Measurements from ENCODE around the gene FMNL1.

GRCh38 chr17:45277216-45277849 is 55.6 kb downstream of the FMNL1 start:
- TF ChIP-seq, protein P1, sequence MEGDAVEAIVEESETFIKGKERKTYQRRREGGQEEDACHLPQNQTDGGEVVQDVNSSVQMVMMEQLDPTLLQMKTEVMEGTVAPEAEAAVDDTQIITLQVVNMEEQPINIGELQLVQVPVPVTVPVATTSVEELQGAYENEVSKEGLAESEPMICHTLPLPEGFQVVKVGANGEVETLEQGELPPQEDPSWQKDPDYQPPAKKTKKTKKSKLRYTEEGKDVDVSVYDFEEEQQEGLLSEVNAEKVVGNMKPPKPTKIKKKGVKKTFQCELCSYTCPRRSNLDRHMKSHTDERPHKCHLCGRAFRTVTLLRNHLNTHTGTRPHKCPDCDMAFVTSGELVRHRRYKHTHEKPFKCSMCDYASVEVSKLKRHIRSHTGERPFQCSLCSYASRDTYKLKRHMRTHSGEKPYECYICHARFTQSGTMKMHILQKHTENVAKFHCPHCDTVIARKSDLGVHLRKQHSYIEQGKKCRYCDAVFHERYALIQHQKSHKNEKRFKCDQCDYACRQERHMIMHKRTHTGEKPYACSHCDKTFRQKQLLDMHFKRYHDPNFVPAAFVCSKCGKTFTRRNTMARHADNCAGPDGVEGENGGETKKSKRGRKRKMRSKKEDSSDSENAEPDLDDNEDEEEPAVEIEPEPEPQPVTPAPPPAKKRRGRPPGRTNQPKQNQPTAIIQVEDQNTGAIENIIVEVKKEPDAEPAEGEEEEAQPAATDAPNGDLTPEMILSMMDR (IDR thresholded peaks at IDR 0.05; ENCODE audit: low read depth, low read length, missing input control) = peak; percentile 75
- TF ChIP-seq TAF1 (conservative IDR thresholded peaks at IDR 0.05) = no peak
- TF ChIP-seq GABPA (IDR thresholded peaks at IDR 0.05 in 1 of 2, conservative IDR thresholded peaks at IDR 0.05 in 1 of 2) = no peak
- peak; percentile 78 to 79 for TF ChIP-seq JUND (IDR thresholded peaks at IDR 0.05)
- peak; percentile 94 for TF ChIP-seq NR2F2 (IDR thresholded peaks at IDR 0.05)
- TF ChIP-seq, protein P2, sequence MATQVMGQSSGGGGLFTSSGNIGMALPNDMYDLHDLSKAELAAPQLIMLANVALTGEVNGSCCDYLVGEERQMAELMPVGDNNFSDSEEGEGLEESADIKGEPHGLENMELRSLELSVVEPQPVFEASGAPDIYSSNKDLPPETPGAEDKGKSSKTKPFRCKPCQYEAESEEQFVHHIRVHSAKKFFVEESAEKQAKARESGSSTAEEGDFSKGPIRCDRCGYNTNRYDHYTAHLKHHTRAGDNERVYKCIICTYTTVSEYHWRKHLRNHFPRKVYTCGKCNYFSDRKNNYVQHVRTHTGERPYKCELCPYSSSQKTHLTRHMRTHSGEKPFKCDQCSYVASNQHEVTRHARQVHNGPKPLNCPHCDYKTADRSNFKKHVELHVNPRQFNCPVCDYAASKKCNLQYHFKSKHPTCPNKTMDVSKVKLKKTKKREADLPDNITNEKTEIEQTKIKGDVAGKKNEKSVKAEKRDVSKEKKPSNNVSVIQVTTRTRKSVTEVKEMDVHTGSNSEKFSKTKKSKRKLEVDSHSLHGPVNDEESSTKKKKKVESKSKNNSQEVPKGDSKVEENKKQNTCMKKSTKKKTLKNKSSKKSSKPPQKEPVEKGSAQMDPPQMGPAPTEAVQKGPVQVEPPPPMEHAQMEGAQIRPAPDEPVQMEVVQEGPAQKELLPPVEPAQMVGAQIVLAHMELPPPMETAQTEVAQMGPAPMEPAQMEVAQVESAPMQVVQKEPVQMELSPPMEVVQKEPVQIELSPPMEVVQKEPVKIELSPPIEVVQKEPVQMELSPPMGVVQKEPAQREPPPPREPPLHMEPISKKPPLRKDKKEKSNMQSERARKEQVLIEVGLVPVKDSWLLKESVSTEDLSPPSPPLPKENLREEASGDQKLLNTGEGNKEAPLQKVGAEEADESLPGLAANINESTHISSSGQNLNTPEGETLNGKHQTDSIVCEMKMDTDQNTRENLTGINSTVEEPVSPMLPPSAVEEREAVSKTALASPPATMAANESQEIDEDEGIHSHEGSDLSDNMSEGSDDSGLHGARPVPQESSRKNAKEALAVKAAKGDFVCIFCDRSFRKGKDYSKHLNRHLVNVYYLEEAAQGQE (IDR thresholded peaks at IDR 0.05) = no peak
- peak; percentile 43 for TF ChIP-seq MAX (IDR thresholded peaks at IDR 0.05)
- peak; percentile 44 for TF ChIP-seq ATF3 (IDR thresholded peaks at IDR 0.05)

Data from liver (tissue), 3 donors.